Panc1 (cell line): ENCODE results near the gene CST5. TPM values are rescaled to one million over a fixed set of nuclear protein-coding genes. Genes with fewer than 3 reads are reported as not detected.
"Not testable (repeated sequence)": the region's sequence is repeated elsewhere in the genome, so short reads cannot be mapped to it uniquely, and the experiment has no call there.

Experiments
- ATAC-seq: fragments of 200-7000 bp; cut with Tn5 transposase; 2 replicates; pipeline ENCODE4 v1.9.1; 2020; ENCODE audit warnings: mild to moderate bottlenecking, moderate library complexity
- BruUV-seq: library from RNA; stranded (reverse); fragments of 400-500 nt; replicated peaks from 2 replicates; lab custom pipeline; 2021; lab: Mats Ljungman, UMichigan
- CTCF ChIA-PET: fragments of 300-600 bp; sonication (Branson Sonifier 250); formaldehyde crosslinking; loops from one replicate; lab custom pipeline; 2022; ENCODE audit warnings: antibody characterized with exemption; lab: Charles Lee
- POLR2A ChIA-PET: fragments of 300-600 bp; sonication (Branson Sonifier 250); formaldehyde crosslinking; loops from one replicate; lab custom pipeline; 2022; ENCODE audit warnings: antibody characterized with exemption; lab: Charles Lee
- DNase-seq: peaks from one replicate; pipeline ENCODE4 v3.0.0-alpha.2; 2010; ENCODE audit warnings: low read depth, low spot score
- H3K27ac ChIP-seq: 2 replicates; pipeline ENCODE4 v1.5.1; 2011; ENCODE audit warnings: mild to moderate bottlenecking, low read length, inconsistent platforms
- H3K27me3 ChIP-seq: fragments of 200-500 bp; sonication (Bioruptor generic); 2 replicates; pipeline ENCODE4 v1.6.0; 2014; ENCODE audit warnings: low read length, inconsistent platforms; ENCODE audit not compliant: control insufficient read depth, insufficient read depth
- H3K36me3 ChIP-seq: fragments of 200-500 bp; sonication (Bioruptor generic); 2 replicates; pipeline ENCODE4 v1.5.1; 2014; ENCODE audit warnings: inconsistent platforms, mild to moderate bottlenecking, low read length, moderate library complexity; ENCODE audit not compliant: control insufficient read depth, insufficient read depth
- H3K4me1 ChIP-seq: 2 replicates; pipeline ENCODE4 v1.5.1; 2011; ENCODE audit warnings: inconsistent platforms, mild to moderate bottlenecking, low read length, moderate library complexity; ENCODE audit not compliant: control insufficient read depth, insufficient read depth
- H3K4me3 ChIP-seq, 2 experiments: 2 replicates each; pipeline ENCODE4 v1.5.1; 2011 to 2012; ENCODE audit warnings: low read depth in 2 of 2, low read length in 2 of 2, mild to moderate bottlenecking in 2 of 2, inconsistent platforms in 1 of 2, moderate library complexity in 1 of 2
- H3K9me3 ChIP-seq: fragments of 200-500 bp; sonication (Bioruptor generic); 2 replicates; pipeline ENCODE4 v1.5.1; 2014; ENCODE audit warnings: low read depth, mild to moderate bottlenecking, inconsistent platforms, low read length, moderate library complexity; ENCODE audit not compliant: control insufficient read depth, insufficient read depth
- POLR2AphosphoS5 ChIP-seq: IDR thresholded peaks from 2 replicates; pipeline ENCODE4 v1.6.1; 2012; ENCODE audit warnings: mild to moderate bottlenecking, low read depth, low read length, moderate library complexity
- SIN3A ChIP-seq: IDR thresholded peaks from 2 replicates; pipeline ENCODE4 v1.6.1; 2012; ENCODE audit warnings: low read depth, mild to moderate bottlenecking, low read length, moderate library complexity, borderline replicate concordance; ENCODE audit not compliant: insufficient read depth
- TCF7L2 ChIP-seq: IDR thresholded peaks from 2 replicates; pipeline ENCODE4 v1.6.1; 2011; ENCODE audit warnings: mild to moderate bottlenecking, low read depth, low read length, inconsistent platforms
- in situ Hi-C: cut with HindIII; loops from 2 replicates; pipeline ENCODE4 v1.10.0; 2016; ENCODE audit warnings: low sequenced_read_pairs, low pct_unique_long_range_greater_than_20kb
- intact Hi-C: fragments of 100-400 bp; cut with micrococcal nuclease; formaldehyde crosslinking; loops from one replicate; pipeline ENCODE4 v1.10.0; 2022; ENCODE audit not compliant: unreplicated experiment
- total RNA-seq: library from RNA; stranded (reverse); gene quantifications from one replicate; pipeline ENCODE4 v1.2.1, GENCODE V29; 2021; ENCODE audit not compliant: unreplicated experiment
- TF ChIP-seq, protein P1 (sequence below): fragments of 450-650 bp; IDR thresholded peaks from 2 replicates; pipeline ENCODE4 v1.5.1; 2017; ENCODE audit warnings: mild to moderate bottlenecking
- TF ChIP-seq, protein P2 (sequence below), 2 experiments: IDR thresholded peaks; 2 replicates each; pipeline ENCODE4 v1.6.1; 2011 to 2012; ENCODE audit warnings: low read depth in 2 of 2, control low read depth in 1 of 2, low read length in 1 of 2, mild to moderate bottlenecking in 1 of 2, moderate library complexity in 1 of 2; ENCODE audit not compliant: insufficient read depth in 1 of 2

CST5 gene
- total RNA-seq, 1 experiment from 2014 or later = not detected

DNA sequence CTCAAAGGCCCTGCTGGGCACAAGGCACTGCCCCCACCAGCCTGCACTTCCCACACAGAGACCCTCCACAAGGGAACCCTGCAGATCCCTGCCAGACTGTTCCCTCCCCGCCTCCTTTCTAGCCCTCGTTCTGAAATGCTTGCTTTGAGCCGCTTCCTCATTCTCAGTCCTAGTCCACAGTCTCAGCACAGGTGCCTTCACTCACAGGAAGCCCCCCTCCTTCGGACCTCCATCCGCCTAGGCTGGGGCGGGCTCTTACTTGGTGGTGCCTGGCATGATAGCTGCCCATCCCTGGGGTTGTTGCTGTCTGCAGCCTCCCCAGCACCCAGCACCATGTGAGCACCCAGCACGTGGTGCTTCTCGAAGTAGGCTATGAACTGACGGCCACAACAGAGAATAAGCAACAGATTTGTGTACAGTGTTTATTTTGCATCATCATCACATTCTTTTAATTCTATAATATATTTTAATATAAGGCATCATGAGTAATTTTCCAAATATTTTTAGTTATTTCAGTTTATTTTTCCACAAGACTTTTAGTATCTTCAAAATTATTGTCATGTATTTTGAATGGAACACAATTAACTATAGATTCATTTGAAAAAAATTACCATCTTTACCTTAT, 12.3 kb downstream of the CST5 start:
- in situ Hi-C loops (no loop called here), intact Hi-C loops (no loop called here)
- H3K27me3 ChIP-seq = no peaks in the 10 kb centered on the region
- H3K27ac ChIP-seq = no peak overlapping the region
- H3K36me3 ChIP-seq = no peaks in the 10 kb centered on the region
- no TSS peak for BruUV-seq
- no peak for TF ChIP-seq SIN3A
- TF ChIP-seq TCF7L2 = no peak
- TF ChIP-seq, protein P1, sequence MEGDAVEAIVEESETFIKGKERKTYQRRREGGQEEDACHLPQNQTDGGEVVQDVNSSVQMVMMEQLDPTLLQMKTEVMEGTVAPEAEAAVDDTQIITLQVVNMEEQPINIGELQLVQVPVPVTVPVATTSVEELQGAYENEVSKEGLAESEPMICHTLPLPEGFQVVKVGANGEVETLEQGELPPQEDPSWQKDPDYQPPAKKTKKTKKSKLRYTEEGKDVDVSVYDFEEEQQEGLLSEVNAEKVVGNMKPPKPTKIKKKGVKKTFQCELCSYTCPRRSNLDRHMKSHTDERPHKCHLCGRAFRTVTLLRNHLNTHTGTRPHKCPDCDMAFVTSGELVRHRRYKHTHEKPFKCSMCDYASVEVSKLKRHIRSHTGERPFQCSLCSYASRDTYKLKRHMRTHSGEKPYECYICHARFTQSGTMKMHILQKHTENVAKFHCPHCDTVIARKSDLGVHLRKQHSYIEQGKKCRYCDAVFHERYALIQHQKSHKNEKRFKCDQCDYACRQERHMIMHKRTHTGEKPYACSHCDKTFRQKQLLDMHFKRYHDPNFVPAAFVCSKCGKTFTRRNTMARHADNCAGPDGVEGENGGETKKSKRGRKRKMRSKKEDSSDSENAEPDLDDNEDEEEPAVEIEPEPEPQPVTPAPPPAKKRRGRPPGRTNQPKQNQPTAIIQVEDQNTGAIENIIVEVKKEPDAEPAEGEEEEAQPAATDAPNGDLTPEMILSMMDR = no peak
- no peak for TF ChIP-seq POLR2AphosphoS5
- TF ChIP-seq, protein P2, sequence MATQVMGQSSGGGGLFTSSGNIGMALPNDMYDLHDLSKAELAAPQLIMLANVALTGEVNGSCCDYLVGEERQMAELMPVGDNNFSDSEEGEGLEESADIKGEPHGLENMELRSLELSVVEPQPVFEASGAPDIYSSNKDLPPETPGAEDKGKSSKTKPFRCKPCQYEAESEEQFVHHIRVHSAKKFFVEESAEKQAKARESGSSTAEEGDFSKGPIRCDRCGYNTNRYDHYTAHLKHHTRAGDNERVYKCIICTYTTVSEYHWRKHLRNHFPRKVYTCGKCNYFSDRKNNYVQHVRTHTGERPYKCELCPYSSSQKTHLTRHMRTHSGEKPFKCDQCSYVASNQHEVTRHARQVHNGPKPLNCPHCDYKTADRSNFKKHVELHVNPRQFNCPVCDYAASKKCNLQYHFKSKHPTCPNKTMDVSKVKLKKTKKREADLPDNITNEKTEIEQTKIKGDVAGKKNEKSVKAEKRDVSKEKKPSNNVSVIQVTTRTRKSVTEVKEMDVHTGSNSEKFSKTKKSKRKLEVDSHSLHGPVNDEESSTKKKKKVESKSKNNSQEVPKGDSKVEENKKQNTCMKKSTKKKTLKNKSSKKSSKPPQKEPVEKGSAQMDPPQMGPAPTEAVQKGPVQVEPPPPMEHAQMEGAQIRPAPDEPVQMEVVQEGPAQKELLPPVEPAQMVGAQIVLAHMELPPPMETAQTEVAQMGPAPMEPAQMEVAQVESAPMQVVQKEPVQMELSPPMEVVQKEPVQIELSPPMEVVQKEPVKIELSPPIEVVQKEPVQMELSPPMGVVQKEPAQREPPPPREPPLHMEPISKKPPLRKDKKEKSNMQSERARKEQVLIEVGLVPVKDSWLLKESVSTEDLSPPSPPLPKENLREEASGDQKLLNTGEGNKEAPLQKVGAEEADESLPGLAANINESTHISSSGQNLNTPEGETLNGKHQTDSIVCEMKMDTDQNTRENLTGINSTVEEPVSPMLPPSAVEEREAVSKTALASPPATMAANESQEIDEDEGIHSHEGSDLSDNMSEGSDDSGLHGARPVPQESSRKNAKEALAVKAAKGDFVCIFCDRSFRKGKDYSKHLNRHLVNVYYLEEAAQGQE (IDR thresholded peaks at IDR 0.05; ENCODE audit: insufficient read depth in 1 of 2, low read depth in 2 of 2, low read length in 1 of 2) = no peak
- POLR2A ChIA-PET = no interaction called here
- no peaks in the 10 kb centered on the region for H3K9me3 ChIP-seq
- DNase-seq = no peak
- H3K4me3 ChIP-seq = no peak overlapping the region
- no peak for ATAC-seq
- CTCF ChIA-PET = no interaction called here
- H3K4me1 ChIP-seq = no peaks in the 10 kb centered on the region

DNA sequence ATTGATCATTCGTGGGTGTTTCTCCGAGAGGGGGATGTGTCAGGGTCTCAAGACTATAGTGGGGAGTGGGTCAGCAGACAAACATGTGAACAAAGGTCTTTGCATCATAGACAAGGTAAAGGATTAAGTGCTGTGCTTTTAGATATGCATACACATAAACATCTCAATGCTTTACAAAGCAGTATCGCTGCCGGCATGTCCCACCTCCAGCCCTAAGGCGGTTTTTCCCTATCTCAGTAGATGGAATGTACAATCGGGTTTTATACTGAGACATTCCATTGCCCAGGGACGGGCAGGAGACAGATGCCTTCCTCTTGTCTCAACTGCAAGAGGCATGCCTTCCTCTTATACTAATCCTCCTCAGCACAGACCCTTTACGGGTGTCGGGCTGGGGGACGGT, 18.8 kb downstream of the CST5 start:
- intact Hi-C loops, H3K4me1 ChIP-seq, H3K4me3 ChIP-seq, H3K27me3 ChIP-seq, H3K9me3 ChIP-seq, ATAC-seq, in situ Hi-C loops, CTCF ChIA-PET, POLR2A ChIA-PET, H3K36me3 ChIP-seq, H3K27ac ChIP-seq, BruUV-seq, DNase-seq: not testable (repeated sequence)

- Histone ChIP-seq H3K27ac (no peak overlapping the region), H3K36me3 (no peaks in the 10 kb centered on the region), H3K4me1 (no peaks in the 10 kb centered on the region), H3K27me3 (no peaks in the 10 kb centered on the region), H3K4me3 (no peak overlapping the region), H3K9me3 (no peaks in the 10 kb centered on the region)
- intact Hi-C loops (no loop called here), in situ Hi-C loops (no loop called here)
- POLR2A ChIA-PET = interaction anchor here (0.7 kb wide), 1 partner anchor 587 kb away, joined by 3 read pairs; no protein-coding TSS in a partner anchor
- no TSS peak for BruUV-seq
- no peak for DNase-seq
- CTCF ChIA-PET = no interaction called here
- no peak for TF ChIP-seq TCF7L2
- no peak for ATAC-seq
Measured at GRCh38 chr20:23857962-23858595, 21.5 kb downstream of the CST5 start.
